Fibroblast of skin of scalp (primary cell): ENCODE results near the gene RABL6.
"Not testable (repeated sequence)": the region's sequence is repeated elsewhere in the genome, so short reads cannot be mapped to it uniquely, and the experiment has no call there.

Experiments
- DNase-seq: peaks from one replicate; pipeline ENCODE4 v3.0.0-alpha.2; 2013

RABL6 gene

GRCh38 chr9:136796775-136797347 is 10.9 kb upstream of the RABL6 start:
- DNase-seq, result peak; percentile 42

- no peak for DNase-seq
Measured at GRCh38 chr9:136798708-136799078, 9.1 kb upstream of the RABL6 start.

- DNase-seq, result no peak
Measured at GRCh38 chr9:136799079-136799853, 8.5 kb upstream of the RABL6 start.

- peak; percentile 38 for DNase-seq
Measured at GRCh38 chr9:136799854-136800657, 7.7 kb upstream of the RABL6 start.

- DNase-seq, result no peak
Measured at GRCh38 chr9:136802321-136802720, 5.4 kb upstream of the RABL6 start.

- DNase-seq, result not testable (repeated sequence)
Measured at GRCh38 chr9:136803009-136803550, 4.7 kb upstream of the RABL6 start.

GRCh38 chr9:136803551-136804508 is 3.9 kb upstream of the RABL6 start:
- no peak for DNase-seq

GRCh38 chr9:136804509-136805206 is 3.1 kb upstream of the RABL6 start:
- no peak for DNase-seq

- no peak for DNase-seq
Measured at GRCh38 chr9:136805207-136805740, 2.5 kb upstream of the RABL6 start.

GRCh38 chr9:136806067-136806466 is 1.7 kb upstream of the RABL6 start:
- no peak for DNase-seq

GRCh38 chr9:136806631-136807201 is 1.0 kb upstream of the RABL6 start:
- no peak for DNase-seq

GRCh38 chr9:136808075-136808805 is 492 bp downstream of the RABL6 start:
- DNase-seq, result no peak

- DNase-seq, result no peak
Measured at GRCh38 chr9:136808806-136809158, 1.0 kb downstream of the RABL6 start.

GRCh38 chr9:136814725-136815421 is 7.1 kb downstream of the RABL6 start:
- DNase-seq, result no peak

GRCh38 chr9:136815422-136815782 is 7.7 kb downstream of the RABL6 start:
- no peak for DNase-seq

GRCh38 chr9:136820971-136821825 is 13.4 kb downstream of the RABL6 start:
- DNase-seq, result peak; percentile 40

GRCh38 chr9:136821826-136822544 is 14.2 kb downstream of the RABL6 start:
- DNase-seq, result no peak
